NT2/D1 (cell line): Measurements from ENCODE around the gene LAPTM4A.

Source experiments
- SUZ12 ChIP-seq: IDR thresholded peaks from 2 replicates; pipeline ENCODE4 v1.6.1; 2011; ENCODE audit not compliant: insufficient read length, insufficient read depth; ENCODE audit errors: extremely low read depth
- YY1 ChIP-seq: IDR thresholded peaks from 2 replicates; pipeline ENCODE4 v1.6.1; 2011; ENCODE audit not compliant: insufficient read length, insufficient read depth
- ZNF274 ChIP-seq: IDR thresholded peaks from 2 replicates; pipeline ENCODE4 v1.6.1; 2011; ENCODE audit warnings: mild to moderate bottlenecking, low read depth, low read length

GRCh38 chr2:19993731-19994130 is 57.7 kb downstream of the LAPTM4A start:
- no peak for TF ChIP-seq YY1
- no peak for TF ChIP-seq ZNF274
- TF ChIP-seq SUZ12, result no peak
